ENCODE data around the gene CCDC183. TPM values are rescaled to one million over a fixed set of nuclear protein-coding genes. Genes with fewer than 3 reads are reported as not detected.
A peak's percentile ranks its signal among the peaks of the same experiment; 100 is the strongest.
"Not testable (repeated sequence)": the region's sequence is repeated elsewhere in the genome, so short reads cannot be mapped to it uniquely, and the experiment has no call there.

The CCDC183 gene
- total and polyA plus RNA-seq, 7 donors, result 0.71 to 3.5 (median 2.2) TPM; not detected in 1

DNA sequence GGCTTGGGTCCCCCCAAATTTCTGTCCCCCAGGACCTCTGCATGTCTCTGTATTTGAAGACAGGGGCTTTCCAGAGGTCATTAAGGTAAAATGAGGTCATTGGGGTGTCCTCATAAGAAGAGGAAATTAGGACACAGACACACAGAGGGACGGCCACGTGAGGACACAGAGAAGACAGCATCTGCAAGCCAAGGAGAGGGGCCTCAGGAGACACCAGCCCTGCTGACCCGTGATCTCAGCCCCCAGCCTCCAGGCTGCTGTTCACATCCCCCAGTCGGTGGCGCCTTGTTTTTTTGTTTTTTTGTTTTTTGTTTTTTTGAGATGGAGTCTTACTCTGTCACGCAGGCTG lies 1.2 kb upstream of the CCDC183 start:
- intact Hi-C loops (cut with DNase I), result loop anchor here (5.0 kb wide), 2 partner anchors 72 to 92 kb away; partner anchors contain the start of genes EDF1 and TRAF2
- H3K27me3 ChIP-seq, result peaks cover 24 to 44% (median 30%) of the 10 kb centered on the region in 3 donors
- no peak for TF ChIP-seq EP300 (IDR thresholded peaks at IDR 0.05)
- no peak for TF ChIP-seq POLR2AphosphoS5 (IDR thresholded peaks at IDR 0.05)
- TF ChIP-seq, protein P1, sequence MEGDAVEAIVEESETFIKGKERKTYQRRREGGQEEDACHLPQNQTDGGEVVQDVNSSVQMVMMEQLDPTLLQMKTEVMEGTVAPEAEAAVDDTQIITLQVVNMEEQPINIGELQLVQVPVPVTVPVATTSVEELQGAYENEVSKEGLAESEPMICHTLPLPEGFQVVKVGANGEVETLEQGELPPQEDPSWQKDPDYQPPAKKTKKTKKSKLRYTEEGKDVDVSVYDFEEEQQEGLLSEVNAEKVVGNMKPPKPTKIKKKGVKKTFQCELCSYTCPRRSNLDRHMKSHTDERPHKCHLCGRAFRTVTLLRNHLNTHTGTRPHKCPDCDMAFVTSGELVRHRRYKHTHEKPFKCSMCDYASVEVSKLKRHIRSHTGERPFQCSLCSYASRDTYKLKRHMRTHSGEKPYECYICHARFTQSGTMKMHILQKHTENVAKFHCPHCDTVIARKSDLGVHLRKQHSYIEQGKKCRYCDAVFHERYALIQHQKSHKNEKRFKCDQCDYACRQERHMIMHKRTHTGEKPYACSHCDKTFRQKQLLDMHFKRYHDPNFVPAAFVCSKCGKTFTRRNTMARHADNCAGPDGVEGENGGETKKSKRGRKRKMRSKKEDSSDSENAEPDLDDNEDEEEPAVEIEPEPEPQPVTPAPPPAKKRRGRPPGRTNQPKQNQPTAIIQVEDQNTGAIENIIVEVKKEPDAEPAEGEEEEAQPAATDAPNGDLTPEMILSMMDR (IDR thresholded peaks at IDR 0.05), result no peak
- no peak for TF ChIP-seq POLR2A (IDR thresholded peaks at IDR 0.05)
- H3K9me3 ChIP-seq, result no peaks in the 10 kb centered on the region
- DNase-seq, result no peak
- H3K36me3 ChIP-seq, result no peaks in the 10 kb centered on the region
- H3K27ac ChIP-seq, result no peak overlapping the region
- H3K4me3 ChIP-seq, result no peak overlapping the region
- H3K4me1 ChIP-seq, result peaks cover 0 to 27% (median 26%) of the 10 kb centered on the region in 4 donors
- 71 to 80% methylated on average over 6 of the region's 6 CpGs for WGBS, 2 donors

DNA sequence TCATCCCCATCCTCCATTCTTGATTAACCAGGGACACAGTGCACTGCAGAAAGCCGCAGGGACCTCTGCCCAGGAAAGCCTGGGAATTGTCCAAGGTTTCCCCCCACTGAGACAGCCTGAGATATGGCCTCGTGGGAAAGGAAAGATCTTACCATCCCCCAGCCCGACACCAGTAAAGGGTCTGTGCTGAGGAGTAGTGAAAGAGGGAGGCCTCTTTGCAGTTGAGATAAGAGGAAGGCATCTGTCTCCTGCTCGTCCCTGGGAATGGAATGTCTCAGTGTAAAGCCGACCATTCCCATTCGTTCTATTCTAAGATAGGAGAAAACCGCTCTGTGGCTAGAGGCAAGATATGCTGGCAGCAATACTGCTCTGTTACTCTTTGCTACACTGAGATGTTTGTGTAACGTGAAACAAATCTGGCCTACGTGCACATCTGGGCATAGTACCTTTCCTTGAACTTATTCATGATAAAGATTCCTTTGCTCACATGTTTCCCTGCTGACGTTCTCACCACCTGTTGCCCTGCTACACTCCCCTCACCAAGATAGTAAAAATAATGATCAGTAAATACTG lies 723 bp downstream of the CCDC183 start:
- Histone ChIP-seq H3K27me3 (peaks cover 40 to 62% (median 49%) of the 10 kb centered on the region in 3 donors), H3K4me1 (peaks cover 0 to 30% (median 26%) of the 10 kb centered on the region in 4 donors)
- H3K9me3 ChIP-seq; H3K36me3 ChIP-seq; H3K4me3 ChIP-seq; DNase-seq; intact Hi-C loops (cut with DNase I); H3K27ac ChIP-seq: not testable (repeated sequence)
- 12 to 22% methylated on average over 10 of the region's 10 CpGs for WGBS, 2 donors

DNA sequence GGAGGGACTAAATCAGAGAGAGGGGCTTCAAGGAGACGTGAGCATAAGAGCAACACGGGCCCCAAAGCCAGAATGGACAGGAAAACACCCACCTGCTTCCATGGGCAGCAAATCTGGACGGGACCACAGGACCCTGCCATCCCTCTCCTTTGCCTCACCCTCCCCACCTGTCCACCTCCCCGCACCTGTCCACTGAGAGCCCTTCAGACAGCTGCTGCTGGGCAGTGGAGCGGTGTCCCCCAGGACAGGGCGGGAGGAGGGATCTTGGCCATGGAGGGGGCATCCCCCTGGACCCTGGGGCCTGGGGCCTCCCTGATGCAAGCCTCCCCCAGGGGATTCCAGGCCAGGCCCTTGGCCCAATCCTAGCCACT lies 2.6 kb downstream of the CCDC183 start:
- WGBS, 2 donors, result 34 to 76% methylated on average over 6 of the region's 6 CpGs
- no peak overlapping the region for H3K27ac ChIP-seq
- DNase-seq, result no peak
- H3K4me1 ChIP-seq, result peaks cover 0 to 22% (median 18%) of the 10 kb centered on the region in 4 donors
- TF ChIP-seq, protein P1 (IDR thresholded peaks at IDR 0.05), result no peak
- TF ChIP-seq POLR2A (IDR thresholded peaks at IDR 0.05), result no peak
- no peak for TF ChIP-seq POLR2AphosphoS5 (IDR thresholded peaks at IDR 0.05)
- no peak for TF ChIP-seq EP300 (IDR thresholded peaks at IDR 0.05)
- H3K36me3 ChIP-seq, result no peaks in the 10 kb centered on the region
- intact Hi-C loops (cut with DNase I), result no loop called here
- peaks cover 40 to 70% (median 56%) of the 10 kb centered on the region in 3 donors for H3K27me3 ChIP-seq
- H3K9me3 ChIP-seq, result no peaks in the 10 kb centered on the region
- no peak overlapping the region for H3K4me3 ChIP-seq

DNA sequence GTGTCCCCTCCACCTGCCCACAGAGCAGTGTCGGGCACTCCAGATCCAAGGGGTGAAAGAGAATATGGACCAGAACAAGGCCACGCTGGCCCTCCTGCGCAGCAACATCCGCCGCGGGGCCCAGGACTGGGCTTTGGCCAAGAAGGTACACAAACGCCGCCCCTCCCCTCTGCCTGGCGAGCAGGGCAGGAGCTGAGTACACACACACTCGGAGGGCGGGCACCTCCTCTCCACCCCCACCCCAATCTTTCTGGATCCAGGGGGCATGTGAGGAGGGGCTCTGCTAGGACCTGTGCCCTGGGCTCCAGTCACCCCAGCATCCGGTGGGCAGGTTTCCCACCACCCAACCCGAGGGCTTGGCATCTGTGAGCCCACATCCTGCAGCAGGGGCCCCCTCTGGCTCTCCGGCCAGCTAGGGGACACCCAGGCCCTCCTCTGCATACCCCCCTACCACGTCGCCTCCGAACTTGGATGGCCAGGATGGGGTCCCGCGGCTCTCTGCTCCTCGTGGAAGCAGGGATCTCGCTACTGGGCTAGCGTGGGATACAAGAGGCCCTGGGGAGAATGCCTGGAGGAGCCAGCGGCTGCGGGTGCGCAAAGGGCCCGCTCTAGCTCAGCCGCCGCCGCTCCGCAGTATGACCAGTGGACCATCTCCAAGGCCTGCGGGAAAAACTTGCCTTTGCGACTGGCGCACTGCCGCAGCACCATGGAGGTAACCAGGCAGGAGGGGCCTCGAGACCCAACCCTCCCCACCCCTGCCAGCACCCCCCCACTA lies 3.1 kb downstream of the CCDC183 start:
- Histone ChIP-seq H3K27me3 (peaks cover 40 to 70% (median 56%) of the 10 kb centered on the region in 3 donors), H3K4me3 (peak overlapping the region in 3 of 4 donors; percentile 12 to 36 (median 33)), H3K36me3 (no peaks in the 10 kb centered on the region), H3K27ac (no peak overlapping the region), H3K9me3 (no peaks in the 10 kb centered on the region), H3K4me1 (peaks cover 0 to 22% (median 18%) of the 10 kb centered on the region in 4 donors)
- intact Hi-C loops (cut with DNase I), result no loop called here
- TF ChIP-seq POLR2AphosphoS5 (IDR thresholded peaks at IDR 0.05) (no peak), EP300 (IDR thresholded peaks at IDR 0.05) (no peak), POLR2A (IDR thresholded peaks at IDR 0.05) (peak in 1 of 2 donors; percentile 31)
- TF ChIP-seq, protein P1 (IDR thresholded peaks at IDR 0.05), result no peak
- 6 to 26% methylated on average over 35 of the region's 35 CpGs for WGBS, 2 donors
- no peak for DNase-seq

DNA sequence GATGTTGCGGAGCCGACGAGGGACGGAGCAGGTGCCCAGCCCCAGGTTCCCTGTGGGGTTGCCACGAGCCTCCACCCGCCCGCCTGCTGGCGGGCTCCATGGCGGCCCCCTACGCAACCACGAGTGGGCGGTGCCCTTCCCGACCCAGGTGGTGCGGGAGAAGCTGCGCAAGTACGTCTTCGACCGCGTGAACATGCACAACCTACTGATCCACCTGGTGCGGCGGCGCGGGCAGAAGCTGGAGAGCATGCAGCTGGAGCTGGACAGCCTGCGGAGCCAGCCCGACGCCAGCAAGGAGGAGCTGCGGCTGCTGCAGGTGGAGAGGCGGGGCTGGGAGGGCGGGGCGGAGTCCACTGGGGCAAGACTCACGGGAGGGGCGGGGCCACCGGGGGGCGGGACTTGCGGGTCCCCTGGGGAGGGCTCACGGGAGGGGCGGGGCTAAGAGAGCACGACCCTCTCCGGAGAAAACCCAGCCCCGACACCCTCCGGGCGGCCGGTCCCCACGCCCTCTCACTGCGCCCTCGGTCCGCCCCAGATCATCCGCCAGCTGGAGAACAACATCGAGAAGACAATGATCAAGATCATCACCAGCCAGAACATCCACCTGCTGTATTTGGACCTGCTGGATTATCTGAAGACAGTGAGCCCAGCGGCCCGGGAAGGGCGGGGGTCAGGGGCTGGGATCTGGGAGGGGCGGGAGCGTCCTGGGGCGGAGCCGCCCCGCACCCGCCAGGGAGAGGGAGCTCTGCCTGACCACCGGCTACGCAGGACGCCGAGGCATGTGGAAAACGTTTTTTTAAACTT lies 3.9 kb downstream of the CCDC183 start:
- TF ChIP-seq POLR2AphosphoS5 (IDR thresholded peaks at IDR 0.05) (peak in 1 of 4 donors; percentile 43), EP300 (IDR thresholded peaks at IDR 0.05) (no peak), POLR2A (IDR thresholded peaks at IDR 0.05) (peak in 1 of 2 donors; percentile 37)
- TF ChIP-seq, protein P1 (IDR thresholded peaks at IDR 0.05), result no peak
- no peak overlapping the region for H3K27ac ChIP-seq
- H3K9me3 ChIP-seq, result no peaks in the 10 kb centered on the region
- intact Hi-C loops (cut with DNase I), result no loop called here
- H3K36me3 ChIP-seq, result no peaks in the 10 kb centered on the region
- peak; percentile 86 for DNase-seq
- H3K27me3 ChIP-seq, result peaks cover 40 to 70% (median 56%) of the 10 kb centered on the region in 3 donors
- peak overlapping the region in 3 of 4 donors; percentile 12 to 36 (median 33) for H3K4me3 ChIP-seq
- 1% methylated on average over 63 of the region's 63 CpGs for WGBS, 2 donors
- H3K4me1 ChIP-seq, result peaks cover 0 to 22% (median 18%) of the 10 kb centered on the region in 4 donors

Data from sigmoid colon (tissue), 7 donors.